NCI-H2081 treated with DMSO at 0.1 percent for 48 hours (cell line): ENCODE data around the gene SIL1.

Experiments used
- DNase-seq: peaks from one replicate; lab custom pipeline; 2025; lab: John Stamatoyannopoulos, UW

SIL1 gene

GRCh38 chr5:138918686-138919085, 279.5 kb downstream of the SIL1 start:
- no peak for DNase-seq

- no peak for DNase-seq
Measured at GRCh38 chr5:138914338-138914737, 283.8 kb downstream of the SIL1 start.

- no peak for DNase-seq
Measured at GRCh38 chr5:138913773-138914172, 284.4 kb downstream of the SIL1 start.

GRCh38 chr5:138912093-138912492, 286.1 kb downstream of the SIL1 start:
- no peak for DNase-seq

GRCh38 chr5:138911441-138911840, 286.7 kb downstream of the SIL1 start:
- DNase-seq = no peak

- no peak for DNase-seq
Measured at GRCh38 chr5:138910546-138911185, 287.5 kb downstream of the SIL1 start.

GRCh38 chr5:138909734-138910133, 288.4 kb downstream of the SIL1 start:
- DNase-seq = no peak

- no peak for DNase-seq
Measured at GRCh38 chr5:138905541-138905940, 292.6 kb downstream of the SIL1 start.

GRCh38 chr5:138903130-138903775, 294.9 kb downstream of the SIL1 start:
- DNase-seq = no peak

- DNase-seq = no peak
Measured at GRCh38 chr5:138901716-138902115, 296.5 kb downstream of the SIL1 start.

- no peak for DNase-seq
Measured at GRCh38 chr5:138900281-138900965, 297.7 kb downstream of the SIL1 start.

GRCh38 chr5:138898742-138899141, 299.4 kb downstream of the SIL1 start:
- no peak for DNase-seq

- DNase-seq = no peak
Measured at GRCh38 chr5:138898299-138898698, 299.9 kb downstream of the SIL1 start.
